Gastroesophageal sphincter (tissue), 4 donors: ENCODE measurements around the gene RUFY4. TPM values are rescaled to one million over a fixed set of nuclear protein-coding genes. Genes with fewer than 3 reads are reported as not detected.

Experiments used
- ATAC-seq: fragments of 150-250 bp; one replicate; pipeline ENCODE4 v1.9.1; 2016; ENCODE audit warnings: mild to moderate bottlenecking, moderate library complexity
- H3K27ac ChIP-seq, 4 donors: fragments of 200-600 bp; sonication (generic) in 3 of 4; 1 replicate in 3 of 4; 2 replicates in 1 of 4; pipeline ENCODE4 v1.5.1; 2016 to 2019
- H3K27me3 ChIP-seq: fragments of 200-600 bp; sonication (generic); one replicate; pipeline ENCODE4 v1.5.1; 2019
- H3K36me3 ChIP-seq, 2 donors: fragments of 200-600 bp; sonication (generic); one replicate each; pipeline ENCODE4 v1.5.1; 2019; ENCODE audit warnings: control low read depth in 1 of 2
- H3K4me1 ChIP-seq, 3 donors: fragments of 200-600 bp; sonication (generic); 1 replicate in 2 of 3; 2 replicates in 1 of 3; pipeline ENCODE4 v1.5.1; 2016 to 2019; ENCODE audit warnings: control low read depth in 2 of 3
- H3K4me3 ChIP-seq, 2 donors: fragments of 200-600 bp; sonication (generic); one replicate each; pipeline ENCODE4 v1.5.1; 2019; ENCODE audit warnings: mild to moderate bottlenecking in 1 of 2, moderate library complexity in 1 of 2
- H3K9me3 ChIP-seq, 3 donors: fragments of 200-600 bp; sonication (generic); one replicate each; pipeline ENCODE4 v1.5.1; 2017 to 2019; ENCODE audit warnings: control low read depth in 2 of 3
- EP300 ChIP-seq: sonication (generic); formaldehyde crosslinking; IDR thresholded peaks from one replicate; pipeline ENCODE4 v1.6.1; 2017; ENCODE audit warnings: antibody characterized with exemption, mild to moderate bottlenecking
- POLR2A ChIP-seq, 2 donors: fragments of 450-650 bp; IDR thresholded peaks; one replicate each; pipeline ENCODE4 v1.6.1; 2017; ENCODE audit warnings: antibody characterized with exemption in 2 of 2, mild to moderate bottlenecking in 2 of 2, moderate library complexity in 1 of 2
- POLR2AphosphoS5 ChIP-seq: sonication (generic); formaldehyde crosslinking; IDR thresholded peaks from one replicate; pipeline ENCODE4 v1.6.1; 2017; ENCODE audit warnings: antibody characterized with exemption
- WGBS, 2 donors: methylation state at CpG; one replicate each; pipeline ENCODE4 v1.1.5; 2018; ENCODE audit warnings: low coverage in 1 of 2; 5-methylcytosine and 5-hydroxymethylcytosine counted together
- total RNA-seq, 4 donors: library from RNA; depleted of rRNA; stranded (reverse); fragments of >200 nt; gene quantifications; one replicate each; pipeline ENCODE4 v1.1.0, GENCODE V29; 2016
- TF ChIP-seq, protein P1 (sequence below), 4 experiments: fragments of 200-600 bp in 2 of 4; fragments of 450-650 bp in 2 of 4; sonication (generic) in 1 of 4; IDR thresholded peaks; one replicate each; pipeline ENCODE4 v1.5.1; 2017 to 2019; ENCODE audit warnings: antibody characterized with exemption in 4 of 4, mild to moderate bottlenecking in 2 of 4, moderate library complexity in 2 of 4

Gene RUFY4
- total RNA-seq, 4 donors from 2014 or later, result not detected

DNA sequence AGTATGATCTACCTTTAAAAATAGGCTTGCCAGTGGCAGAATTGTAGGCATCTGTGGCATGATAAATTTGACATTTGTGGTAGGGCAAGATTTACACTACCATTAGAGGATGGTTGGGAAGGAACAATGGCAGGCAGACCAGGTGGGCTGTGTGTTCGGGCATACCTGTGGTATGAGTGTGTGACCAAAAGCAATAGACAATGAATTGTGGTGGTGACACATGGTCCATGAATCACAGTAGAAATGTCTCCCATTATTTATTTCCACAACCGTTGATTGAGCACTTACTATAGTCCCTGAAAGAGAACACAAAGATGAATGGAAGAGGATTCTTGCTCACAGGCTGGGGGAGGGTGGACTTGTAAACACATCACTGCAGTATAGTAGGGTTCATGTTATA, 29.9 kb upstream of the RUFY4 start:
- H3K4me1 ChIP-seq, result peaks cover 0 to 10% (median 0%) of the 10 kb centered on the region in 3 donors
- no peaks in the 10 kb centered on the region for H3K36me3 ChIP-seq
- no peak for ATAC-seq
- H3K4me3 ChIP-seq, result no peak overlapping the region
- no peaks in the 10 kb centered on the region for H3K27me3 ChIP-seq
- H3K9me3 ChIP-seq, result no peaks in the 10 kb centered on the region
- H3K27ac ChIP-seq, result no peak overlapping the region
- WGBS, 2 donors, result 77 to 80% methylated on average over 2 of the region's 2 CpGs
- TF ChIP-seq, protein P1, sequence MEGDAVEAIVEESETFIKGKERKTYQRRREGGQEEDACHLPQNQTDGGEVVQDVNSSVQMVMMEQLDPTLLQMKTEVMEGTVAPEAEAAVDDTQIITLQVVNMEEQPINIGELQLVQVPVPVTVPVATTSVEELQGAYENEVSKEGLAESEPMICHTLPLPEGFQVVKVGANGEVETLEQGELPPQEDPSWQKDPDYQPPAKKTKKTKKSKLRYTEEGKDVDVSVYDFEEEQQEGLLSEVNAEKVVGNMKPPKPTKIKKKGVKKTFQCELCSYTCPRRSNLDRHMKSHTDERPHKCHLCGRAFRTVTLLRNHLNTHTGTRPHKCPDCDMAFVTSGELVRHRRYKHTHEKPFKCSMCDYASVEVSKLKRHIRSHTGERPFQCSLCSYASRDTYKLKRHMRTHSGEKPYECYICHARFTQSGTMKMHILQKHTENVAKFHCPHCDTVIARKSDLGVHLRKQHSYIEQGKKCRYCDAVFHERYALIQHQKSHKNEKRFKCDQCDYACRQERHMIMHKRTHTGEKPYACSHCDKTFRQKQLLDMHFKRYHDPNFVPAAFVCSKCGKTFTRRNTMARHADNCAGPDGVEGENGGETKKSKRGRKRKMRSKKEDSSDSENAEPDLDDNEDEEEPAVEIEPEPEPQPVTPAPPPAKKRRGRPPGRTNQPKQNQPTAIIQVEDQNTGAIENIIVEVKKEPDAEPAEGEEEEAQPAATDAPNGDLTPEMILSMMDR (IDR thresholded peaks at IDR 0.05), result no peak
- no peak for TF ChIP-seq POLR2AphosphoS5
- no peak for TF ChIP-seq EP300
- TF ChIP-seq POLR2A (IDR thresholded peaks at IDR 0.05), result no peak

DNA sequence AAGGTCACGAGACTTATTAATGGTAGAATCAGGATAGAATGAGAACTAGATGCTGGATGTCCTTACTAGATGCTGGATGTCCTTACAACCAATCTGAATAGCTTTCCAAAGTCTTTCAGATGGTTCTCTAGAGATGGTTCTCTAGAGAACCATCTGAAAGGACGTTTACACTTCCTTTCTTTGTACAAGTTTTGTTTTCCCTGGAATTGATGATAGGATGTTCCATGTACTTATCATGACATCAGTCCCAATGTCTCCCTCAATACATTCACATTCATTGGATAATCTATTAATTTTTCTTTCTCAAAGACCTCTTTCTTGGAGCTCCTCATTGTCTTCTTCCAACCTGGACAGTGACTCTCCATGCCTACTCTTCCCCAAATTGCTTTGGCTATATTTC, 28.2 kb upstream of the RUFY4 start:
- no peak for ATAC-seq
- Histone ChIP-seq H3K4me3 (no peak overlapping the region), H3K4me1 (no peaks in the 10 kb centered on the region), H3K27me3 (no peaks in the 10 kb centered on the region), H3K9me3 (peaks cover 0 to 3% (median 0%) of the 10 kb centered on the region in 3 donors), H3K36me3 (no peaks in the 10 kb centered on the region), H3K27ac (no peak overlapping the region)
- WGBS, 2 donors, result 79 to 84% methylated on average over 2 of the region's 2 CpGs
- TF ChIP-seq, protein P1 (IDR thresholded peaks at IDR 0.05), result no peak
- TF ChIP-seq POLR2AphosphoS5, result no peak
- TF ChIP-seq POLR2A (IDR thresholded peaks at IDR 0.05), result no peak
- no peak for TF ChIP-seq EP300

DNA sequence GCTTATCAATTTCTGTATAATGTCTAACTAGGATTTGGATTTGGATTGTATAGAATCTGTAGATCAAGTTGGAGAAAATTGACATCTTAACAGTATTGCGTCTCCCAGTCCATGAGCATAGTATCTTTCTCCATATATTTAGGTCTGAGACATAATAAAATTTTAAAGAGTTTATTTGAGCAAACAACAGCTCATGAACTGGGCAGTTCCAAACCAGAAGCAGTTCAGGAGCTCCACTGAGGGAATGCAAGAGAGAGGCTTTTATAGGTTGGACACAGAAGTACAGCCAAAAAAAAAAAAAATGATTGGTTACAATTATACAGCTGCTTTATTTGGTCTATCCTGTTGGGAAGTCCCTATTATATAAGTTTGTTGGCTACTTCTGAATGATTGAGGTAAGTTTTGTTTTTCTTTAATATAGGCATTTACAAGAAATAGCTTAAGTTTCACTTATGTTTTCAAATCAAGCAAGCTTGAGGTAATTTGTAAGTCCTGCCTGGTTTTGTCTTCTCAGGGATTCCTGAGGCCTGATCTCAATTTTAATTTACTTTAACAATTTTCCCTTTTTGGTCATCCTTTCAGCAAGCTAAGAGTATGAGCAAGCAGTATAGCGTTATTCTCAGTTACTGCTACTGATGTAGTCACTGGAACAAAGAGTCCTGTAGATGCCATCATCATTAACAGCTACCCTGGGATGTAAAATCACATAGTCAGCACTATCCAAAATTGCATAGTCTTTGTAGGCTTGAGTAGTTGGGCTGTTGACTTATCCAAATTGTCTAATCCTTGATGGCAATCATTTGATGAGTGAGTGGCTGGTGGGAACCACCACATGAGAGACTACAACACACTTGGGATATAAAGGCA, 27.5 kb upstream of the RUFY4 start:
- Histone ChIP-seq H3K27ac (no peak overlapping the region), H3K4me3 (no peak overlapping the region), H3K4me1 (no peaks in the 10 kb centered on the region), H3K27me3 (no peaks in the 10 kb centered on the region), H3K9me3 (peaks cover 0 to 3% (median 0%) of the 10 kb centered on the region in 3 donors), H3K36me3 (no peaks in the 10 kb centered on the region)
- ATAC-seq, result no peak
- no peak for TF ChIP-seq EP300
- TF ChIP-seq POLR2A (IDR thresholded peaks at IDR 0.05), result no peak
- no peak for TF ChIP-seq POLR2AphosphoS5
- TF ChIP-seq, protein P1 (IDR thresholded peaks at IDR 0.05), result no peak
- WGBS, 2 donors, result 85 to 86% methylated on average over 2 of the region's 2 CpGs

DNA sequence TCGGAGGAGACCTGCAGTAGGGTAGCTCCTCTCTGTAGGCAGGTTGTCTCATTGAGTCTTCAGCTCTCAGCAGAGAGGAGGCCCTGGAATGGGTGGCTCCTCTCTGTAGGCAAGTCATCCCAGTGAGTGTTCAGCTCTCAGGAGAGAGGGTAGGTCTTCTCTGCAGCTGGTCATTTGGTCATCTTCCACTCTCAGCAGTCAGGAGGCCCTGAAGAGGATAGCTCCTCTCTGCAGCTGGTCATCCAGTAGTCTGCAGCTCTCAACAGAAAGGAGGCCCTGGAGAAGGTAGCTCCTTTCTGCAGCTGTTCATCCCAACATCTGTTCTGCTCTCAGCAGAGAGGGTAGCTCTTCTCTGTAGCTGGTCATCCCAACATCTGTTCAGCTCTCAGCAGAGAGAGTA, 26.0 kb upstream of the RUFY4 start:
- 75 to 78% methylated on average over 1 of the region's 1 CpG for WGBS, 2 donors
- H3K9me3 ChIP-seq, result peaks cover 0 to 3% (median 0%) of the 10 kb centered on the region in 3 donors

More for the DNA sequence above, 26.0 kb upstream of the RUFY4 start:
- no peak overlapping the region for H3K4me3 ChIP-seq
- H3K27me3 ChIP-seq, result no peaks in the 10 kb centered on the region
- TF ChIP-seq EP300 (no peak), POLR2A (IDR thresholded peaks at IDR 0.05) (no peak), POLR2AphosphoS5 (no peak)
- TF ChIP-seq, protein P1 (IDR thresholded peaks at IDR 0.05), result no peak
- H3K27ac ChIP-seq, result no peak overlapping the region
- H3K4me1 ChIP-seq, result no peaks in the 10 kb centered on the region
- no peak for ATAC-seq
- H3K36me3 ChIP-seq, result no peaks in the 10 kb centered on the region
